Erythroblast (primary cell): ENCODE data around the gene CCNDBP1.

Source experiments
- DNase-seq, 2 experiments: peaks; one replicate each; lab custom pipeline; 2025; lab: John Stamatoyannopoulos, UW
- GATA1 ChIP-seq: IDR thresholded peaks from 2 replicates; pipeline ENCODE4 v1.6.1; 2011; ENCODE audit warnings: low read depth, mild to moderate bottlenecking, control low read depth, low read length, moderate library complexity
- POLR2A ChIP-seq: IDR thresholded peaks from 2 replicates; pipeline ENCODE4 v1.6.1; 2011; ENCODE audit warnings: mild to moderate bottlenecking, low read length

CCNDBP1 gene

GRCh38 chr15:43232289-43232874 lies 47.2 kb downstream of the CCNDBP1 start:
- TF ChIP-seq POLR2A (no peak), GATA1 (no peak)
- no peak for DNase-seq

- no peak for DNase-seq
- TF ChIP-seq POLR2A (no peak), GATA1 (no peak)
These were observed 50.3 kb downstream of the CCNDBP1 start for GRCh38 chr15:43235536-43235935.

GRCh38 chr15:43237842-43238470 lies 52.8 kb downstream of the CCNDBP1 start:
- TF ChIP-seq POLR2A, result no peak
- no peak for TF ChIP-seq GATA1
- no peak for DNase-seq

- peak in 1 of 2 experiments; percentile 10 for DNase-seq
These were observed 53.5 kb downstream of the CCNDBP1 start for GRCh38 chr15:43238671-43239131.

GRCh38 chr15:43239732-43240491 lies 54.7 kb downstream of the CCNDBP1 start:
- no peak for DNase-seq
- TF ChIP-seq GATA1, result no peak
- no peak for TF ChIP-seq POLR2A

More at GRCh38 chr15:43238671-43239131, 53.5 kb downstream of the CCNDBP1 start:
- TF ChIP-seq GATA1 (no peak), POLR2A (no peak)

- TF ChIP-seq POLR2A, result no peak
- TF ChIP-seq GATA1, result no peak
- no peak for DNase-seq
These were observed 55.9 kb downstream of the CCNDBP1 start for GRCh38 chr15:43241100-43241499.

- DNase-seq, result no peak
- no peak for TF ChIP-seq GATA1
- no peak for TF ChIP-seq POLR2A
These were observed 57.4 kb downstream of the CCNDBP1 start for GRCh38 chr15:43242616-43243015.

GRCh38 chr15:43243020-43243645 lies 57.9 kb downstream of the CCNDBP1 start:
- TF ChIP-seq POLR2A (no peak), GATA1 (no peak)

GRCh38 chr15:43244092-43244491 lies 58.9 kb downstream of the CCNDBP1 start:
- no peak for DNase-seq
- TF ChIP-seq POLR2A, result no peak
- TF ChIP-seq GATA1, result no peak

More at GRCh38 chr15:43243020-43243645, 57.9 kb downstream of the CCNDBP1 start:
- DNase-seq, result no peak

- DNase-seq, result no peak
These were observed 61.1 kb downstream of the CCNDBP1 start for GRCh38 chr15:43246261-43246774.

More at GRCh38 chr15:43246261-43246774, 61.1 kb downstream of the CCNDBP1 start:
- no peak for TF ChIP-seq GATA1
- no peak for TF ChIP-seq POLR2A
